Endometrial microvascular endothelial cells (primary cell): ENCODE results near the gene IL12RB1. TPM values are rescaled to one million over a fixed set of nuclear protein-coding genes. Genes with fewer than 3 reads are reported as not detected.
"Not testable (repeated sequence)": the region's sequence is repeated elsewhere in the genome, so short reads cannot be mapped to it uniquely, and the experiment has no call there.

ENCODE experiments used
- in situ Hi-C: cut with HindIII; loops from 2 replicates; pipeline ENCODE4 v1.10.0; 2017; ENCODE audit warnings: low sequenced_read_pairs, low pct_unique_long_range_greater_than_20kb; ENCODE audit errors: inconsistent ontology term
- total RNA-seq: library from RNA; depleted of rRNA; stranded (reverse); fragments of >200 nt; gene quantifications from one replicate; pipeline ENCODE4 v1.2.3, GENCODE V29; 2015; ENCODE audit errors: inconsistent ontology term

IL12RB1 gene
- total RNA-seq, 1 donor from 2014 or later: 0.74 TPM

- in situ Hi-C loops: no loop called here
These were observed 9.5 kb upstream of the IL12RB1 start for GRCh38 chr19:18096258-18096657.

- in situ Hi-C loops: no loop called here
These were observed 6.9 kb upstream of the IL12RB1 start for GRCh38 chr19:18093439-18094161.

- in situ Hi-C loops: no loop called here
These were observed 4.5 kb upstream of the IL12RB1 start for GRCh38 chr19:18091217-18091608.

GRCh38 chr19:18090545-18091216 is 3.9 kb upstream of the IL12RB1 start:
- in situ Hi-C loops: no loop called here

GRCh38 chr19:18089726-18090125 is 3.0 kb upstream of the IL12RB1 start:
- in situ Hi-C loops: no loop called here

GRCh38 chr19:18089096-18089541 is 2.4 kb upstream of the IL12RB1 start:
- in situ Hi-C loops: not testable (repeated sequence)

GRCh38 chr19:18085702-18086457 is 854 bp downstream of the IL12RB1 start:
- in situ Hi-C loops: no loop called here

GRCh38 chr19:18083929-18084684 is 2.6 kb downstream of the IL12RB1 start:
- in situ Hi-C loops: no loop called here

GRCh38 chr19:18074192-18074591 is 12.5 kb downstream of the IL12RB1 start:
- in situ Hi-C loops: no loop called here

GRCh38 chr19:18073197-18073596 is 13.5 kb downstream of the IL12RB1 start:
- in situ Hi-C loops: no loop called here

GRCh38 chr19:18072335-18072734 is 14.4 kb downstream of the IL12RB1 start:
- in situ Hi-C loops: no loop called here

- in situ Hi-C loops: no loop called here
These were observed 16.6 kb downstream of the IL12RB1 start for GRCh38 chr19:18070181-18070580.

GRCh38 chr19:18069383-18069782 is 17.4 kb downstream of the IL12RB1 start:
- in situ Hi-C loops: no loop called here

GRCh38 chr19:18068395-18068794 is 18.3 kb downstream of the IL12RB1 start:
- in situ Hi-C loops: no loop called here

GRCh38 chr19:18065173-18065495 is 21.6 kb downstream of the IL12RB1 start:
- in situ Hi-C loops: no loop called here

- in situ Hi-C loops: no loop called here
These were observed 23.3 kb downstream of the IL12RB1 start for GRCh38 chr19:18063463-18063862.

GRCh38 chr19:18062028-18062427 is 24.7 kb downstream of the IL12RB1 start:
- in situ Hi-C loops: no loop called here

- in situ Hi-C loops: no loop called here
These were observed 26.3 kb downstream of the IL12RB1 start for GRCh38 chr19:18060472-18060871.

GRCh38 chr19:18059902-18060301 is 26.8 kb downstream of the IL12RB1 start:
- in situ Hi-C loops: no loop called here
